T47D (cell line): ENCODE data around the gene CCNK.

ENCODE experiments used
- DNase-seq, 2 experiments: peaks; one replicate each; pipeline versions ENCODE4 v3.0.0 to v3.0.0-alpha.2; 2011 to 2012; ENCODE audit warnings: low read depth in 1 of 2, low spot score in 1 of 2
- JUND ChIP-seq: IDR thresholded peaks from 2 replicates; pipeline ENCODE4 v1.6.1; 2012; ENCODE audit warnings: low read depth
- in situ Hi-C: cut with HindIII; loops from 2 replicates; pipeline ENCODE4 v1.10.0; 2016; ENCODE audit warnings: low sequenced_read_pairs, low pct_unique_long_range_greater_than_20kb

CCNK gene

DNA sequence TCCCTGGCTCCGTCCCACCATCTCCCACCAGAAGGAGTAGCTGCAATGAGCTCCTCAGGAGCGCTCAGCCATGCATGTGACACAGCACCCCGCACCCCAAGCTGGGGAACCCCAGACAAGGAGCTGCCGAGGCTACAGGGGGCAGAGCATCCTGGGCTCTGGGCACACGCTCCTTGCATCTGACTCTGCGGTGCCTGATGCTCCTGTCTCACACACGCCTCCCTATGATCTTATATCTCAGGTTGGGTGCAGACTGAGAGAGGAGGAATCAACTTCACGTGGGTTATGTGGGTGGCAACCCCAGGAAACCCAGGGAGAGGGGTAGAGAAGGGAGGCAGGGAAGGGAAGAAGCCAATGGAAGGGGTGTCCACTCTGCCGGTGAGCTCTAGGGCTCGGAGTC lies 60.0 kb downstream of the CCNK start:
- DNase-seq: no peak
- no peak for TF ChIP-seq JUND
- in situ Hi-C loops: no loop called here

DNA sequence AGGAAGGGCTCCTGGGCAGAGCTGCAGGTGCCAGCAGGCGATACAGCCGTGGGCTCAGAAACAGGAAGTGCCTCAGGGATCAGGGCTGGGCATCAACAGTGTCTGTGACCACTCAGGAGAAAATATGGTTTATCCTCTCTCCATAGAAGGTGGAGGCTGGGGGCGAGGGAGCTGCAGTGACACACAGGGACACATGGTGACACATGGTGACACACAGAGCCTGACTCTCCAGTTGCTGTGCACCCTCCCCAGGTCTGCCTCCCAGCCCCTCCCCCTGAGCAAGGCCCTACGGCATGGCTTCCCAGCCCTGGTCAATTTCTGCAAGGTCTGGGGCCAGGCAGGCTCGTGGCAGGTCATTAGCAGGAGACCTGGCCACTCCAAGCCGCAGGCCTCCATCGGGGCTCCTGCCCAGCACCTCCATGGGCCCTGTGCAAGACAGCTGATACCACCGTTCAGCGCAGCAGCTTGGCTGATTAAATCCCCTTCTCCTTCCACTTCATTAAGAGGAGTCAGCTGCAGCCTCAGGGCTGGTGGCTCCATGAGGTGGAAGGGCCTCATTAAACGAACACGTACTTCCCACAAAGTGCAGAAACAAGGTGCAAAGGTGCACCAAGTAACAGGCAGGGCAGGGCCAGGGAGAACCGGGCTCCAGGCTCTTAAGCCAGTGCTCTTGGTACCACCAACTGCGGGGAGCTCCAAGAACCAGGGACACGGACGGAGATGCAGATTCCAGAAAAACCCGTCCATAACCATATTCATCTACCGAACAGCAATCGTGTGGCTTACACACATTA lies 60.7 kb downstream of the CCNK start:
- DNase-seq: no peak
- no peak for TF ChIP-seq JUND
- in situ Hi-C loops: no loop called here

DNA sequence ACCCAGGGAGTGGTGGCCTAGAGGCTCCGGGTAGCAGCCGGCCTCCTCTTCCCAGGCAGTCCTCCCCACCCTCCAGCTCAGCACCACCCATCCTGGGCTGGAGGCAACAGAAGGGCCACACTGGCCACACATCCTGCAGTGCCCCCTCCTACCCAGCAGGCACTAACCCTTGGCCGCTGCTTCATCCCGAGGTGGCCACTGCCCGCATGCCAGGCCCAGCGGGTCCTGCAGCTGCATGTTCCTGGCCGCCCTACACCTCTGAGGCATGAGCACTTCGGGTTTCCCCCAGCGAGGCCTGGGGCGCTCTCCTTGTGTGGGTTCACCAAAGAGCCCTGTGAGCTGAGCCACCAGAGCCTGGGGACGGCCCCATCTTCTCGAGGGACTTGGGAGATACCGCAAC lies 61.4 kb downstream of the CCNK start:
- TF ChIP-seq JUND: no peak
- in situ Hi-C loops: no loop called here
- no peak for DNase-seq

DNA sequence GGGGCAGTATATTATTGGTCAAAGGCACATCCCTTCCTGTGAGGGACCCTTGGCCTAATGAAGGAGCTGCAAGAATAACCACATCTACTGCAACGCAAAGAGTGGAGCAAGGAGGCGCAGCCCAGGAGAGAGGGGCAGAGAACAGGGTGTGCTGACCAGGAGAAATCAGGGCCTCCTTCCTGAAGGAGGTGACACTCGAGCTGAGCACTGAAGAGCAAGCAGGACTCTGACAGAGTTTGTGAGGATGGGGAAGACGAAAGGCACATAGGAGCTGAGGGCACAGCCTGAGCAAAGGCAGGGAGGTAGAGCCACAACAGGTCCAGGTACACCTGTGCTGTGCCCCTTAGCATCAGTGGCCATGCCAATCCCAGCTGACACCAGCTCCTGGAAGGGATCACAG lies 62.2 kb downstream of the CCNK start:
- TF ChIP-seq JUND: no peak
- in situ Hi-C loops: no loop called here
- DNase-seq: no peak

DNA sequence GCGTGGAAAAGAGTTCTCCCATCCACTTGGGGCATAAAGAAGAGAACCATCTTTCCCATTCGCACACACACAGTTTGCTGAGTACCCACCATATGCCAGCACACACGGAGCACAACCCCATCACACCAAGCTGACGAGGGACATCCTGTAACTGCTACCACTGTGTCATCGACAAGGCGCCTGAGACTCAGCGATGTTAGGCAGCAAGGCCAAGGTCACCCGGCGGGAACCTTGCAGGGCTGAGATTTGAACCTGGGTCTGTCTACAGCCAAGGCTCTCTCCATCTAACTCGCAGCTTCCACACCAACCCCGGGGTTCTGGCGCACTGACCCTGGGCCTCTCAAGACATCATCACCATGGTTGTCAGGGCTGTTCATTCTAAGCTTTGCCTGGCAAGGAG lies 62.8 kb downstream of the CCNK start:
- in situ Hi-C loops: no loop called here
- DNase-seq: no peak
- no peak for TF ChIP-seq JUND

- in situ Hi-C loops: no loop called here
- TF ChIP-seq JUND: no peak
- DNase-seq: no peak
Observed at GRCh38 chr14:99544991-99545390, 63.8 kb downstream of the CCNK start.

GRCh38 chr14:99545586-99545985 lies 64.4 kb downstream of the CCNK start:
- no peak for TF ChIP-seq JUND
- in situ Hi-C loops: no loop called here
- DNase-seq: no peak

- in situ Hi-C loops: no loop called here
- no peak for DNase-seq
- TF ChIP-seq JUND: no peak
Observed at GRCh38 chr14:99546234-99546879, 65.1 kb downstream of the CCNK start.

- in situ Hi-C loops: no loop called here
- TF ChIP-seq JUND: no peak
- no peak for DNase-seq
Observed at GRCh38 chr14:99548255-99548654, 67.0 kb downstream of the CCNK start.

DNA sequence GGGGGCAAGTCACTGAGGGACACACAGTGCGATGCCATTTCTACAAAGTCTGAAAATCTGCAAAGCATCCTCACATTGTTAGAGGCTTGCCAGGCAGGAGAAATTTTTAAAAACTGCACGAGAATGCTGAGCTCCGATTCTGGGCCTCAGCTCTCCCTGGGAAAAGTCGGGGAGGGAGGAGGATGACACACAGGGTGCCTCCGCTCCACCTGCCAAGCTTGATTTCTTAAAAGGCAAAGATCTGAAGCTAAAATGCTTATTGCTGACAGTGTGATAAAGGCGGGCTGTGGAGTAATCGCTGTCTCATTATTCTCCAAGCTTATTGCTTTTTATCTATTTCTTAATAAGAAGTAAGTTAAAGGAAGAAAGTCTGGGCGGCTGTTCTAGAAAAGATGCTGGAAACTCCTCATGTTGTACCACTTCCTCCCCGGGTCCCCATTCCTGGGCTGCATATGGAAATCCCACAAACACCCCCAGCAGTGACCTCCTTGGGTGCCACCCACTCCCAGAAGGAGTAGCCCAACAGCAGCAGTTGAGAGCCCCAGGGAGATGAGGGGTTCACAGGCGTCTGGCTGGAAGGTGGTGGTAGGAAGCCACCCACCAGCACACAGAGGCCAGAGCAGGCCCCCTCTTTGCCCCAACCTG lies 67.8 kb downstream of the CCNK start:
- no peak for TF ChIP-seq JUND
- in situ Hi-C loops: no loop called here

DNA sequence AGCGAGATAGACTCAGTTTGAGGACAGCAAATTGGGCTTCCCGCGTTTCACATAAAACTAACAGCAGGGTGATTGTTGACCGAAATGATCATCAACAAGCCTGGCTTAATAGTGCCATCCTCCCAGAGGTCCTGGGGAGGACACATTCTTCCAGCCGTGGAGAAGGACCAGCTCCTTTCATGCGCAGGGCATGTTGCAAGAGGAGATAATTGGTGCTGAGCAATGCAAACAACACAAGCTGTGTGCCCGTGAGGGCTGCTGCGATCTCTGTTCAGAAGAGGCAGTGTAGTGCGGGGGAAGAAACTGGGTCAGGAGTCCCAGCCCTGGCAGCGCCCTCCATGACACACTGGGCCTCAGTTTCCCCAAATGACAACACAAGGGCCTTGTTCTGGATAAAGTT lies 68.5 kb downstream of the CCNK start:
- TF ChIP-seq JUND: no peak
- peak in 1 of 2 experiments; percentile 46 for DNase-seq
- in situ Hi-C loops: no loop called here

More for the DNA sequence above, 67.8 kb downstream of the CCNK start:
- DNase-seq: no peak

DNA sequence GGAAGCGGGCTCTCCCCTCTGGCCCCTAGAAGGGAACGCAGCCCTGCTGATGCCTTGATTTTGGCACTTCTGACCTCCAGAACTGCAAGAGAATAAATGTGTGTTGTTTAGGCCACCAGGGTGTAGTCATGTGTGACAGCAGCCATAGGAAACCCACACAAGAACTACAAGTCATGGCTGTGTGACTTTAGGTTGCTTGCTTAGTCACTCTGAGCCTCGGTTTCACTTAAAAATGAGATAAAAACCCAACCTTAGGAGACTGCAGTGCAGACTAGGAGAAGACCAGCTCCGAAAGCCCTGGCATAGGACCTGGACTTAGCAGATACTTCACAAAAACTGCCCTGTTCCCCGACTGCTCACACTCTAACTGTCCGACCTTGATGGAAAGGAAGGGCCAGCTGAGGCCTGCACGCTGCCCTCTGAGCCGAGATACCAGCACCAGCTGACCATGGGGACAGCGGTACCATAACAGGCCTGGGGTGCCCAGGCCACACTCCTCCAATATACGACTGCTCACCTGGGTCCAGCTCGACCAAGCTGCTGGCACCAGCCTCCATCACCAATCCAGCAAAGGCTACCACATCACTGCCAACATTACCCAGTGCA lies 69.3 kb downstream of the CCNK start:
- in situ Hi-C loops: no loop called here
- no peak for DNase-seq
- TF ChIP-seq JUND: no peak

GRCh38 chr14:99551034-99551922 lies 70.1 kb downstream of the CCNK start:
- no peak for TF ChIP-seq JUND
- DNase-seq: no peak
- in situ Hi-C loops: no loop called here
